ENCODE data around the gene RFC2.

Gene RFC2

DNA sequence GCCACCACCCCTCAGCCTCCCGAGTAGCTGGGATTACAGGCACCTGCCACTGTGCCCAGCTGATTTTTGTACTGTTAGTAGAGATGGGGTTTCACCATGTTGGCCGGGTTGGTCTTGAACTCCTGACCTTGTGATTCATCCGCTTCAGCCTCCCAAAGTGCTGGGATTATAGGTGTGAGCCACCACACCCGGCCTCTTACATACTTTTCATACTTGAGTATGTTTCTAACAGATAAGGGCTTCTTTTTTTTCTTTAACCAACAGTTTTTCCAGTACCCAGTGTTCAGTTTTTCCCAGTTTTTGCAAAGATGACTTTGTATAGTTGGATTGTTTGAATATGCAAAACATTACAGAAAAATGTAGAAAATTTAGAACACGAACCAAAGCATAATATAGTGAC is 72.4 kb downstream of the RFC2 start:
- Mint-ChIP-seq H3K27me3 (no peaks in the 10 kb centered on the region), H3K9me3 (no peaks in the 10 kb centered on the region), H3K4me1 (peaks cover 92% of the 10 kb centered on the region), H3K4me3 (peak overlapping the region in 1 of 2 donors; percentile 12), H3K27ac (peak overlapping the region in 1 of 2 donors; percentile 85)
- ATAC-seq (no peak), DNase-seq (no peak)

Data from stimulated activated naive CD8-positive, alpha-beta T cell treated with anti-CD3 and anti-CD28 coated beads, Interleukin-15, amount 100 ng/mL, for 72 hours (primary cell).